Testis (tissue), 2 donors: ENCODE data around the gene RIMKLA.

ENCODE experiments used
- CTCF ChIP-seq, 3 experiments: fragments of 450-650 bp in 2 of 3; fragments of 200-600 bp in 1 of 3; sonication (generic) in 1 of 3; IDR thresholded peaks; one replicate each; pipeline ENCODE4 v1.5.1; 2016 to 2019; ENCODE audit warnings: antibody characterized with exemption in 3 of 3, mild to moderate bottlenecking in 2 of 3, moderate library complexity in 1 of 3
- POLR2A ChIP-seq: fragments of 450-650 bp; IDR thresholded peaks from one replicate; pipeline ENCODE4 v1.6.1; 2017; ENCODE audit warnings: antibody characterized with exemption, mild to moderate bottlenecking, moderate library complexity

- no peak for TF ChIP-seq CTCF (IDR thresholded peaks at IDR 0.05)
- TF ChIP-seq POLR2A, result no peak
These were observed 46.6 kb downstream of the RIMKLA start for GRCh38 chr1:42427240-42427639.
